GM12873 (cell line): ENCODE data around the gene KCNB1.

Experiments
- TF ChIP-seq, protein P1 (sequence below): IDR thresholded peaks from 2 replicates; pipeline ENCODE4 v1.5.1; 2012; ENCODE audit warnings: low read depth, mild to moderate bottlenecking, moderate library complexity, low read length, control low read depth; ENCODE audit not compliant: insufficient read depth; ENCODE audit errors: missing control alignments

Gene KCNB1

DNA sequence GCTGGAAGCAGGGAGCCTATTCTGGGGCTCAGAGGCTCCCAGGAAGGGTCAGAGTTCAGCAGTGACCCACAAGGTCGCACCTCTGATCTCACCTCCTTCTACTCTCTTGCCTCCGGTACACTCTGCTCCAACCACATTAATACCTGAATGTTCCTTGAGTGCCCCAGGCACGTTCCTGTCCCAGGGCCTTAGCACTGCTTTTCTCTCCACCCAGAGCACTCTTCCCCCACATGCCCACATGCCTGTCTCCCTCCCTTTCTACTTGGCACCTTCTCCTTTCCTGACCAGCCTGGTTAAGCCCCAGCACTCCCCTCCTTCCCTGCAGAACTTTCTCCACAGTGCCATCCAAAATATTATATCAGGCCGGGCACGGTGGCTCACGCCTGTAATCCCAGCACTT is 13.4 kb downstream of the KCNB1 start:
- TF ChIP-seq, protein P1, sequence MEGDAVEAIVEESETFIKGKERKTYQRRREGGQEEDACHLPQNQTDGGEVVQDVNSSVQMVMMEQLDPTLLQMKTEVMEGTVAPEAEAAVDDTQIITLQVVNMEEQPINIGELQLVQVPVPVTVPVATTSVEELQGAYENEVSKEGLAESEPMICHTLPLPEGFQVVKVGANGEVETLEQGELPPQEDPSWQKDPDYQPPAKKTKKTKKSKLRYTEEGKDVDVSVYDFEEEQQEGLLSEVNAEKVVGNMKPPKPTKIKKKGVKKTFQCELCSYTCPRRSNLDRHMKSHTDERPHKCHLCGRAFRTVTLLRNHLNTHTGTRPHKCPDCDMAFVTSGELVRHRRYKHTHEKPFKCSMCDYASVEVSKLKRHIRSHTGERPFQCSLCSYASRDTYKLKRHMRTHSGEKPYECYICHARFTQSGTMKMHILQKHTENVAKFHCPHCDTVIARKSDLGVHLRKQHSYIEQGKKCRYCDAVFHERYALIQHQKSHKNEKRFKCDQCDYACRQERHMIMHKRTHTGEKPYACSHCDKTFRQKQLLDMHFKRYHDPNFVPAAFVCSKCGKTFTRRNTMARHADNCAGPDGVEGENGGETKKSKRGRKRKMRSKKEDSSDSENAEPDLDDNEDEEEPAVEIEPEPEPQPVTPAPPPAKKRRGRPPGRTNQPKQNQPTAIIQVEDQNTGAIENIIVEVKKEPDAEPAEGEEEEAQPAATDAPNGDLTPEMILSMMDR, result no peak

DNA sequence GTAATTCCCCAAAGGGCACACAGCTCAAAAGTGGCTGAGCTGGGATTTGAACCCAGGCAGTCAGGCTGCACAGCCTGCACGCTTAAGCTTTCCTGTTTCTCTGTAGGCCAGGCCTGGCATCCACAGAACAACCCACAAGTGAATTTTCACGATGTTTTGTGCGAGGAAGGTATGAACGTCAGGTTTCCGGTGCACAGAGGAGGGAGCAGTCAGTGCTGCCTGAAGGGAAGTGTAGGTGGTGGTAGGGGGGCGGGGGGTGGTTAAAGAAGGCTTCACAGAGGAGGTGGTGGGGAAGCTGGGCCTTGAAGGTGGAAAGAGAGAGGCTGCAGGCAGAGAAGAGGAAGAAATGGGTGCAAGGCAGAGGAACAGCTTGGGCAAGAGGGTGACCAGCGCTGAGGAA is 14.1 kb downstream of the KCNB1 start:
- TF ChIP-seq, protein P1, result no peak

DNA sequence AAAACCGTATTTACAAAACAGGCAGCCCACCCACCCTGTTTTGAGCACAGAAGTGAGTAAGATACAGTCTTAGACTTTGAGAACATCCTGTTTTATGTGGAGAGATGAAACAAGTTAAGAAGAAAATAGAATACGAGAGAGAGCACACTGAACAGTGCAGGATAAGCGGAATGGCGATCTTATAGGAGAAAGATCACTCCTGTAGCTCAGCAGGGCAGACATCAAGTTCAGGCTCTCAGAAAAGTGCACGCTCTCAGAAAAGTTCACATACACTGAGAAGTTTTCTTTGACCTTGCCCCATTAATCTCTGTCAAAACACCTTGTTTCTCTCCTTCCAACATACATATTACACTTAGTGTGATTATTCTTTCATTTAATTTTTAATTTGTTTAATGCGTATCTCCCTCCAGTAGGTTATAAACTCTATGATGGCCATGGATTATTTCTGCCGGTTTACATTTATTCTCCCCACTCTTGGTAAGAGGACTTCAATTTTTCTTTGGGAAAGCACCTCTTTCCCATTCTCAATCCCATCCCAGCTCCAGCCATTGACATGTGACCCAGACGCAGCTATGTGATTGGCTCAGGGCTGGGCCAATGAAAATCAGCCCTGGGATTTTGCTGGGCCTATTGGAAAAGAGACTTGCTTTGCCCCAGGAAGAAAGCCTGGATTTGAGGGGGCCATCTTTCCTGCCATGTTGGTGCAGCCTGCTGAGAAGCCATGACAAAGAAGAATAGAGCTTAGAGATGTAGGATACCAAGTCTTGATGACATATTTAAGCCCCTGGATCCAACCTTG is 16.2 kb downstream of the KCNB1 start:
- TF ChIP-seq, protein P1, result no peak

DNA sequence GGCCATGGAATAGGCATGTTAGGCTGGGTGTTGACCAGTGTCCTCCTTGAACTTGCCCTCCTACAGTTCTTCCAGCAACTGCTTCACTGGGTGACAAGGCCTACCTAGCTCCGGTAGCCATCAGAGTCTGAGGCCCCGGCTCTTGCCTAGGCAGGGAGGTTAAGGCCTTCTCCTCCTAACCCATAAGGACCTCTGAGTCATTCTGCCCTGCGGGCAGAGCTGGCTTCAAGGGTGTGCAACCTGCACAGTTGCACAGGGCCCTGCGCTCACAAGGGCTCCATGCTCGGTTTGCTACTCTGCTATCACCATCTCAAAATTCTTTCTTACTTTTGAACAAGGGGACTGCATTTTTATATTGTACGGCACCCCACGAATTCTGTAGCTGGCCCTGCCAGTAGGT is 17.9 kb downstream of the KCNB1 start:
- TF ChIP-seq, protein P1, result no peak

DNA sequence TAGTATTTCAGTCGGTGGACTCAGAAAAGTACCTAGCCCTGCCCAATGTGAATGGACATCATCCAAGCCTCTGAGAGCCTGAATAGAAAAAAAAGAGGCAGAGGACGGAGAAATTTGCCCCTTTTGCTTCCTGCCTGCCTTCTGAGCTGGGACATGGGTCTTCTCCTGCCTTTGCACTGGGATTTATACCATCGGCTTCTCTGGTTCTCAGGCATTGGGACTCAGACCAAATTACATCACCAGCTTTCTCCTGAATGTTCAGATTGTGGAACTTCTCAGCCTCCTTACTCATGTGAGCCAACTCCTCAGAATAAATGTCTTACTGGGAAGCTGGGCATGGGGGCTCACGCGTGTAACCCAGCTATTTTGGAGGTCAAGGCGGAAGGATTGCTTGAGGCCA is 19.8 kb downstream of the KCNB1 start:
- TF ChIP-seq, protein P1, result no peak

GRCh38 chr20:49461894-49462620 is 20.4 kb downstream of the KCNB1 start:
- TF ChIP-seq, protein P1, result no peak

- TF ChIP-seq, protein P1, result no peak
Observed at GRCh38 chr20:49460916-49461315, 21.6 kb downstream of the KCNB1 start.
